Subcutaneous abdominal adipose tissue (tissue), 5 donors: ENCODE results near the gene OTOF.

ENCODE experiments used
- H3K27ac ChIP-seq: one replicate; pipeline ENCODE4 v1.7.0; 2013; ENCODE audit warnings: low read depth, mild to moderate bottlenecking, inconsistent platforms, low read length, moderate library complexity
- H3K27me3 ChIP-seq, 5 donors: one replicate each; pipeline ENCODE4 v1.7.0; 2013; ENCODE audit warnings: low read length in 5 of 5, inconsistent platforms in 1 of 5; ENCODE audit not compliant: control insufficient read depth in 5 of 5, insufficient read depth in 4 of 5
- H3K36me3 ChIP-seq, 5 donors: one replicate each; pipeline ENCODE4 v1.7.0; 2013; ENCODE audit warnings: low read length in 5 of 5; ENCODE audit not compliant: control insufficient read depth in 5 of 5, insufficient read depth in 5 of 5
- H3K4me1 ChIP-seq, 5 donors: one replicate each; pipeline ENCODE4 v1.7.0; 2013; ENCODE audit warnings: low read length in 5 of 5, mild to moderate bottlenecking in 3 of 5, moderate library complexity in 1 of 5; ENCODE audit not compliant: control insufficient read depth in 5 of 5, insufficient read depth in 5 of 5
- H3K4me3 ChIP-seq, 5 donors: one replicate each; pipeline ENCODE4 v1.7.0; 2013; ENCODE audit warnings: low read length in 5 of 5, low read depth in 1 of 5
- H3K9ac ChIP-seq, 5 donors: one replicate each; pipeline ENCODE4 v1.7.0; 2013; ENCODE audit warnings: low read length in 5 of 5, mild to moderate bottlenecking in 4 of 5, moderate library complexity in 3 of 5
- H3K9me3 ChIP-seq, 5 donors: one replicate each; pipeline ENCODE4 v1.7.0; 2013; ENCODE audit warnings: low read length in 5 of 5; ENCODE audit not compliant: control insufficient read depth in 5 of 5
- donor health status: healthy.
- donor health status: healthy.
- donor health status: healthy.
- donor health status: healthy.
- donor health status: healthy.

Gene OTOF

GRCh38 chr2:26483516-26483915, 5.6 kb upstream of the OTOF start:
- Histone ChIP-seq H3K4me1 (peaks cover 1 to 15% (median 13%) of the 10 kb centered on the region in 5 donors), H3K9me3 (no peaks in the 10 kb centered on the region), H3K27ac (no peak overlapping the region), H3K36me3 (no peaks in the 10 kb centered on the region), H3K4me3 (no peak overlapping the region), H3K27me3 (no peaks in the 10 kb centered on the region), H3K9ac (no peak overlapping the region)

GRCh38 chr2:26483027-26483326, 5.1 kb upstream of the OTOF start:
- H3K4me3 ChIP-seq = no peak overlapping the region
- H3K36me3 ChIP-seq = no peaks in the 10 kb centered on the region
- no peaks in the 10 kb centered on the region for H3K27me3 ChIP-seq
- H3K9ac ChIP-seq = no peak overlapping the region
- peaks cover 3 to 18% (median 18%) of the 10 kb centered on the region in 5 donors for H3K4me1 ChIP-seq
- no peaks in the 10 kb centered on the region for H3K9me3 ChIP-seq
- no peak overlapping the region for H3K27ac ChIP-seq

GRCh38 chr2:26482211-26483026, 4.5 kb upstream of the OTOF start:
- Histone ChIP-seq H3K27ac (no peak overlapping the region), H3K4me3 (no peak overlapping the region), H3K36me3 (no peaks in the 10 kb centered on the region), H3K9ac (no peak overlapping the region), H3K27me3 (no peaks in the 10 kb centered on the region), H3K9me3 (no peaks in the 10 kb centered on the region), H3K4me1 (peaks cover 4 to 23% (median 22%) of the 10 kb centered on the region in 5 donors)

- Histone ChIP-seq H3K27me3 (no peaks in the 10 kb centered on the region), H3K36me3 (no peaks in the 10 kb centered on the region), H3K9me3 (no peaks in the 10 kb centered on the region), H3K4me3 (no peak overlapping the region), H3K4me1 (peaks cover 4 to 27% (median 22%) of the 10 kb centered on the region in 5 donors), H3K9ac (no peak overlapping the region), H3K27ac (no peak overlapping the region)
Observed at GRCh38 chr2:26481706-26482105, 3.8 kb upstream of the OTOF start.

- Histone ChIP-seq H3K27ac (no peak overlapping the region), H3K9me3 (no peaks in the 10 kb centered on the region), H3K4me3 (no peak overlapping the region), H3K27me3 (no peaks in the 10 kb centered on the region), H3K4me1 (peaks cover 4 to 27% (median 22%) of the 10 kb centered on the region in 5 donors), H3K9ac (no peak overlapping the region), H3K36me3 (no peaks in the 10 kb centered on the region)
Observed at GRCh38 chr2:26480566-26481423, 2.9 kb upstream of the OTOF start.

GRCh38 chr2:26479789-26480565, 2.1 kb upstream of the OTOF start:
- no peak overlapping the region for H3K9ac ChIP-seq
- no peaks in the 10 kb centered on the region for H3K27me3 ChIP-seq
- H3K27ac ChIP-seq = no peak overlapping the region
- H3K9me3 ChIP-seq = no peaks in the 10 kb centered on the region
- H3K4me1 ChIP-seq = peaks cover 4 to 27% (median 22%) of the 10 kb centered on the region in 5 donors
- no peak overlapping the region for H3K4me3 ChIP-seq
- no peaks in the 10 kb centered on the region for H3K36me3 ChIP-seq

- Histone ChIP-seq H3K4me1 (peaks cover 4 to 24% (median 17%) of the 10 kb centered on the region in 5 donors), H3K27me3 (no peaks in the 10 kb centered on the region), H3K4me3 (no peak overlapping the region), H3K9me3 (no peaks in the 10 kb centered on the region), H3K27ac (no peak overlapping the region), H3K9ac (no peak overlapping the region), H3K36me3 (no peaks in the 10 kb centered on the region)
Observed at GRCh38 chr2:26479131-26479788, 1.3 kb upstream of the OTOF start.

- no peak overlapping the region for H3K27ac ChIP-seq
- no peaks in the 10 kb centered on the region for H3K27me3 ChIP-seq
- H3K36me3 ChIP-seq = no peaks in the 10 kb centered on the region
- peaks cover 4 to 15% (median 9%) of the 10 kb centered on the region in 5 donors for H3K4me1 ChIP-seq
- no peak overlapping the region for H3K9ac ChIP-seq
- H3K9me3 ChIP-seq = no peaks in the 10 kb centered on the region
- no peak overlapping the region for H3K4me3 ChIP-seq
Observed at GRCh38 chr2:26478366-26478765, 442 bp upstream of the OTOF start.

- H3K27ac ChIP-seq = no peak overlapping the region
- H3K4me1 ChIP-seq = peaks cover 3 to 14% (median 8%) of the 10 kb centered on the region in 5 donors
- H3K4me3 ChIP-seq = no peak overlapping the region
- no peaks in the 10 kb centered on the region for H3K9me3 ChIP-seq
- no peak overlapping the region for H3K9ac ChIP-seq
- H3K27me3 ChIP-seq = no peaks in the 10 kb centered on the region
- H3K36me3 ChIP-seq = no peaks in the 10 kb centered on the region
Observed at GRCh38 chr2:26477126-26477910, 606 bp downstream of the OTOF start.
